ENCODE data around the gene C1QL1. TPM values are rescaled to one million over a fixed set of nuclear protein-coding genes. Genes with fewer than 3 reads are reported as not detected.

Gene C1QL1
- polyA plus RNA-seq, 2 donors, result 0.57 to 0.79 TPM

GRCh38 chr17:44992242-44992939 lies 24.3 kb upstream of the C1QL1 start:
- Histone ChIP-seq H3K27ac (ENCODE audit: low read depth in 2 of 2, low read length in 1 of 2) (no peak overlapping the region), H3K4me1 (ENCODE audit: control insufficient read depth in 2 of 2, insufficient read depth in 2 of 2, low read length in 1 of 2) (no peaks in the 10 kb centered on the region), H3K9me3 (ENCODE audit: control insufficient read depth in 2 of 2, insufficient read depth in 1 of 2, low read depth in 1 of 2, low read length in 1 of 2) (no peaks in the 10 kb centered on the region), H3K4me3 (ENCODE audit: low read depth in 1 of 2, low read length in 2 of 2) (no peak overlapping the region), H3K27me3 (ENCODE audit: control insufficient read depth in 1 of 2, insufficient read depth in 2 of 2, low read length in 2 of 2) (no peaks in the 10 kb centered on the region), H3K36me3 (ENCODE audit: control insufficient read depth in 2 of 2, insufficient read depth in 2 of 2, low read length in 1 of 2) (no peaks in the 10 kb centered on the region)
- WGBS, 2 donors, result 83 to 89% methylated on average over 5 of the region's 5 CpGs

GRCh38 chr17:44990994-44991393 lies 22.9 kb upstream of the C1QL1 start:
- H3K27ac ChIP-seq (ENCODE audit: low read depth in 2 of 2, low read length in 1 of 2), result no peak overlapping the region
- H3K4me1 ChIP-seq (ENCODE audit: control insufficient read depth in 2 of 2, insufficient read depth in 2 of 2, low read length in 1 of 2), result no peaks in the 10 kb centered on the region
- H3K36me3 ChIP-seq (ENCODE audit: control insufficient read depth in 2 of 2, insufficient read depth in 2 of 2, low read length in 1 of 2), result no peaks in the 10 kb centered on the region
- 72 to 73% methylated on average over 10 of the region's 10 CpGs for WGBS, 2 donors
- no peak overlapping the region for H3K4me3 ChIP-seq (ENCODE audit: low read depth in 1 of 2, low read length in 2 of 2)
- no peaks in the 10 kb centered on the region for H3K27me3 ChIP-seq (ENCODE audit: control insufficient read depth in 1 of 2, insufficient read depth in 2 of 2, low read length in 2 of 2)
- no peaks in the 10 kb centered on the region for H3K9me3 ChIP-seq (ENCODE audit: control insufficient read depth in 2 of 2, insufficient read depth in 1 of 2, low read depth in 1 of 2, low read length in 1 of 2)

DNA sequence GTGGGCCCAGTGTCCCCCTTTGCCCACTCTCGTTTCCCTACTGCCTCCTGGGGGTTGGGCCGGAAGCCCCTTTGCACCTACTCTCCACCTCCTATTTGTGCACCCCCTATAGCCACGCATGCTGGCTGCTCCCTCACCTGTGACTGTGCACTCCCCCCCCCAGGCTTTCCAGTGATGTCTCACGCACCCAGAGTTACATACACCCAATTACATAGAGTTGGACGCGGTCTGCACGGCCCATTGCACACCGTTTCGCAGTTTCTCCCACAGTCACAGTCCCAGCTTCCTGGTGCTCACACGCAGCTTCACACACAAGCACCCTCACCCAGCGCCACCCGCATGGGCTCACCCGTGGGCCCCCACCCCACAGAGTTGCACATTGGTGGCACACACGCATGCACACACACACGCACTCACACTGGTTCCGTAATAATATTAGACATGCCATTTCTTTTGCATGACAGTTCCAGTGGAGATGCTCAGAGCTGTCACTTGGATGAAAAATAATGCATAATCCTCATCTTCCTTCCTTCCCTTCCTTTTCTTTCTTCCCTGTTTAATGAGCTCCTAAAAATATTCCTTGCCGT lies 21.5 kb upstream of the C1QL1 start:
- no peaks in the 10 kb centered on the region for H3K9me3 ChIP-seq (ENCODE audit: control insufficient read depth in 2 of 2, insufficient read depth in 1 of 2, low read depth in 1 of 2, low read length in 1 of 2)
- H3K4me1 ChIP-seq (ENCODE audit: control insufficient read depth in 2 of 2, insufficient read depth in 2 of 2, low read length in 1 of 2), result no peaks in the 10 kb centered on the region
- no peak overlapping the region for H3K4me3 ChIP-seq (ENCODE audit: low read depth in 1 of 2, low read length in 2 of 2)
- no peaks in the 10 kb centered on the region for H3K27me3 ChIP-seq (ENCODE audit: control insufficient read depth in 1 of 2, insufficient read depth in 2 of 2, low read length in 2 of 2)
- no peaks in the 10 kb centered on the region for H3K36me3 ChIP-seq (ENCODE audit: control insufficient read depth in 2 of 2, insufficient read depth in 2 of 2, low read length in 1 of 2)
- WGBS, 2 donors, result 86% methylated on average over 17 of the region's 17 CpGs
- H3K27ac ChIP-seq (ENCODE audit: low read depth in 2 of 2, low read length in 1 of 2), result no peak overlapping the region

GRCh38 chr17:44988044-44988942 lies 20.2 kb upstream of the C1QL1 start:
- Histone ChIP-seq H3K27ac (ENCODE audit: low read depth in 2 of 2, low read length in 1 of 2) (no peak overlapping the region), H3K9me3 (ENCODE audit: control insufficient read depth in 2 of 2, insufficient read depth in 1 of 2, low read depth in 1 of 2, low read length in 1 of 2) (no peaks in the 10 kb centered on the region), H3K4me1 (ENCODE audit: control insufficient read depth in 2 of 2, insufficient read depth in 2 of 2, low read length in 1 of 2) (no peaks in the 10 kb centered on the region), H3K4me3 (ENCODE audit: low read depth in 1 of 2, low read length in 2 of 2) (no peak overlapping the region), H3K36me3 (ENCODE audit: control insufficient read depth in 2 of 2, insufficient read depth in 2 of 2, low read length in 1 of 2) (no peaks in the 10 kb centered on the region), H3K27me3 (ENCODE audit: control insufficient read depth in 1 of 2, insufficient read depth in 2 of 2, low read length in 2 of 2) (no peaks in the 10 kb centered on the region)
- 46 to 69% methylated on average over 31 to 34 of the region's 34 CpGs for WGBS, 2 donors

- Histone ChIP-seq H3K27ac (ENCODE audit: low read depth in 2 of 2, low read length in 1 of 2) (no peak overlapping the region), H3K4me1 (ENCODE audit: control insufficient read depth in 2 of 2, insufficient read depth in 2 of 2, low read length in 1 of 2) (peaks cover 0 to 8% of the 10 kb centered on the region in 2 donors), H3K36me3 (ENCODE audit: control insufficient read depth in 2 of 2, insufficient read depth in 2 of 2, low read length in 1 of 2) (no peaks in the 10 kb centered on the region), H3K9me3 (ENCODE audit: control insufficient read depth in 2 of 2, insufficient read depth in 1 of 2, low read depth in 1 of 2, low read length in 1 of 2) (no peaks in the 10 kb centered on the region), H3K4me3 (ENCODE audit: low read depth in 1 of 2, low read length in 2 of 2) (no peak overlapping the region), H3K27me3 (ENCODE audit: control insufficient read depth in 1 of 2, insufficient read depth in 2 of 2, low read length in 2 of 2) (no peaks in the 10 kb centered on the region)
- WGBS, 2 donors, result 92 to 94% methylated on average over 4 of the region's 4 CpGs
Measured at GRCh38 chr17:44983563-44983962, 15.5 kb upstream of the C1QL1 start.

DNA sequence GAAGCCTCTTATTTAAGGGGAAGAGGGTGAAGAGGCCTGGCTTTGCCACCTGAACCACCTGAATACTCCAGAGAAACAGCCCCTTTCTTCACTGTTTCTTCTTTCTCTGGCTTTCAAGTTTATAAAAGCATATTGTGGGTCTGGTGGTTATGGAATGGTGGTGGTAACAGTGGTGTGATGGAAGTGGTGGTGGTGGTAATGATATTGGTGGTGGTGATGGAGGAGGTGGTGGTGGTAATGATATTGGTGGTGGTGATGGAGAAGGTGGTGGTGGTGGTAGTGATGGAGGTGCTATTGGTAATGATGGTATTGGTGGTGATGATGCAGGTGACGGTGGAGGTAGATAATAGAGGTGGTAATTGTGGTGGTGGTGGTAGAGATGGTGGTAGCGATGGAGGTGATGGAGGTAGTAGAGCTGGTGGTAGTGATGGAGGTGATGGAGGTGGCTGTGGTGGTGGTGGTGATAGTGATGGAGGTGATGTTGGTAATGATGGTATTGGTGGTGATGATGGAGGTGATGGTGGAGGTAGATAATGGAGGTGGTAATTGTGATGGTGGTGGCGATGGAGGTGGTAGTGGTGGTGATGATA lies 14.1 kb upstream of the C1QL1 start:
- H3K9me3 ChIP-seq (ENCODE audit: control insufficient read depth in 2 of 2, insufficient read depth in 1 of 2, low read depth in 1 of 2, low read length in 1 of 2), result no peaks in the 10 kb centered on the region
- H3K4me1 ChIP-seq (ENCODE audit: control insufficient read depth in 2 of 2, insufficient read depth in 2 of 2, low read length in 1 of 2), result peaks cover 0 to 8% of the 10 kb centered on the region in 2 donors
- H3K27ac ChIP-seq (ENCODE audit: low read depth in 2 of 2, low read length in 1 of 2), result no peak overlapping the region
- H3K36me3 ChIP-seq (ENCODE audit: control insufficient read depth in 2 of 2, insufficient read depth in 2 of 2, low read length in 1 of 2), result no peaks in the 10 kb centered on the region
- whole genome bisulfite sequencing, 2 donors, result 90 to 96% methylated on average over 3 of the region's 3 CpGs
- H3K4me3 ChIP-seq (ENCODE audit: low read depth in 1 of 2, low read length in 2 of 2), result no peak overlapping the region
- H3K27me3 ChIP-seq (ENCODE audit: control insufficient read depth in 1 of 2, insufficient read depth in 2 of 2, low read length in 2 of 2), result no peaks in the 10 kb centered on the region

DNA sequence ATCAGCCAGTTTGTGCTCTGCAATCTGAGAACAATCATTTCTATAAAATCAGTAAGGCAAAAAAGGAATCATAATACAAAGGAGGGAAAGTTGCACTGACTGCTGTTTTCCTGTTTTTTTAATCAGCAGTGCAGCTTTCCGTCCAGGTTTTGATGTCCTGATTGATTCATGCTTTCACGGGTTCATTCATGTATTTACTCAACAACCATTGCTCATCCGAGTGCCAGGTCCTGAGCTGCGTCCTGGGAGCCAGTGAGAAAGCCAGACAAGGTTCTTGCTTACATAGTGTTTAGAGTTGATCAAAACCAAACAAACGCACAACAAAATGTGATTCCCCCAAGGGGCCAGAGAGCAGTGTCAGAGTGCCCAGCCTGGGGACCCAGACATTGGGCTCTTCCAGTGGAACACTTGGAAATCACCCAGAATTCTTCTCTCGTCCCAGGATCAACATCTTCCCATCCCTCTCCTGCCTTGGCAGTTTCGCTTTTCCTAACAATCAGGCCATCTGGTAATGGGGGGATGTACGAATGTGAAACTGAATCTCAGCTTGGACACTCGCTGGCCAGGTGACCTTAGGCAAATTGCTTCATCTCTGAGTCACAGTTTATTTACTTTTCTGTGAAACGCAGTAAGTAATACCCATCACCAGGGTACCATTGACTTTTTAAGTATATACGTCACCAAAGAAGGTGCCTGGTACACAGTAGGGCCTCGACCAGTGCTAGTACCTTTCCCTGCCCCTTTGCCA lies 13.3 kb upstream of the C1QL1 start:
- H3K9me3 ChIP-seq (ENCODE audit: control insufficient read depth in 2 of 2, insufficient read depth in 1 of 2, low read depth in 1 of 2, low read length in 1 of 2), result no peaks in the 10 kb centered on the region
- H3K27me3 ChIP-seq (ENCODE audit: control insufficient read depth in 1 of 2, insufficient read depth in 2 of 2, low read length in 2 of 2), result no peaks in the 10 kb centered on the region
- H3K27ac ChIP-seq (ENCODE audit: low read depth in 2 of 2, low read length in 1 of 2), result peak overlapping the region in 1 of 2 donors; percentile 22
- WGBS, 2 donors, result 19 to 25% methylated on average over 12 of the region's 12 CpGs
- no peak overlapping the region for H3K4me3 ChIP-seq (ENCODE audit: low read depth in 1 of 2, low read length in 2 of 2)
- H3K36me3 ChIP-seq (ENCODE audit: control insufficient read depth in 2 of 2, insufficient read depth in 2 of 2, low read length in 1 of 2), result no peaks in the 10 kb centered on the region
- peaks cover 0 to 8% of the 10 kb centered on the region in 2 donors for H3K4me1 ChIP-seq (ENCODE audit: control insufficient read depth in 2 of 2, insufficient read depth in 2 of 2, low read length in 1 of 2)

GRCh38 chr17:44979426-44979995 lies 11.4 kb upstream of the C1QL1 start:
- Histone ChIP-seq H3K4me1 (ENCODE audit: control insufficient read depth in 2 of 2, insufficient read depth in 2 of 2, low read length in 1 of 2) (peaks cover 0 to 8% of the 10 kb centered on the region in 2 donors), H3K36me3 (ENCODE audit: control insufficient read depth in 2 of 2, insufficient read depth in 2 of 2, low read length in 1 of 2) (no peaks in the 10 kb centered on the region), H3K4me3 (ENCODE audit: low read depth in 1 of 2, low read length in 2 of 2) (no peak overlapping the region), H3K27me3 (ENCODE audit: control insufficient read depth in 1 of 2, insufficient read depth in 2 of 2, low read length in 2 of 2) (no peaks in the 10 kb centered on the region), H3K27ac (ENCODE audit: low read depth in 2 of 2, low read length in 1 of 2) (peak overlapping the region; percentile 14 to 58), H3K9me3 (ENCODE audit: control insufficient read depth in 2 of 2, insufficient read depth in 1 of 2, low read depth in 1 of 2, low read length in 1 of 2) (no peaks in the 10 kb centered on the region)
- WGBS, 2 donors, result 54 to 59% methylated on average over 9 of the region's 9 CpGs

All from esophagus (tissue), 2 donors.